LNCaP clone FGC (cell line): ENCODE data around the gene AADACL2.

ENCODE experiments used
- DNase-seq: peaks from one replicate; pipeline ENCODE4 v3.0.0-alpha.2; 2011; ENCODE audit warnings: low read depth
- H3K4me3 ChIP-seq: 2 replicates; pipeline ENCODE4 v1.5.1; 2011; ENCODE audit warnings: mild to moderate bottlenecking, low read depth, low read length, control low read depth
- TF ChIP-seq, protein P1 (sequence below): IDR thresholded peaks from 2 replicates; pipeline ENCODE4 v1.5.1; 2012; ENCODE audit warnings: mild to moderate bottlenecking; ENCODE audit not compliant: control insufficient read depth, insufficient read depth; ENCODE audit errors: extremely low read depth

AADACL2 gene

DNA sequence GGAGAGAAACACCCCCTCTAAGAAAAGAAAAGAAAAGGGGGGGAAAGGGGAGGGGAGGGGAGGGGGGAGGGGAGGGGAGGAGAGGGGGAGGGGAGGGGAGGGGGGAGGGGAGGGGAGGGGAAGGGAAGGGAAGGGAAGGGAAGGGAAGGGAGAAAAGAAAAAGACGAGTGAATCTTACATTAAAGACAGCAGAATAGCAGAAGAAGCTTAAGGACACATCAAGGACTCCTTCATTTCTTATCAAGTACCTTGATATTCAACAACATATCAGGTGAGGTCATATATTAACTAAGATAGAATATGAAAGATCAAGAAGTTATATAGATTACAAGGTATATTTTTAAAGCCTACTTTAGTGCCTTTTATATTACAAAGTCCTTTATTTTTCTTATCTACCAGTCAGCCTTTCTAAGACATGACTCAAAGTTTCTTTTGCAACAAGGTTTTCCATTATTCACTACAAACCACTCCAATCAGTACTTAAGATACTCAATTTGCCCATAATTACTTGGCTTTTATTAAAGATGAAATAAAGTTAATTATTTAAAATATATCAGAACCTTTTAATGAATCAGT, 62.5 kb downstream of the AADACL2 start:
- H3K4me3 ChIP-seq: no peak overlapping the region
- TF ChIP-seq, protein P1, sequence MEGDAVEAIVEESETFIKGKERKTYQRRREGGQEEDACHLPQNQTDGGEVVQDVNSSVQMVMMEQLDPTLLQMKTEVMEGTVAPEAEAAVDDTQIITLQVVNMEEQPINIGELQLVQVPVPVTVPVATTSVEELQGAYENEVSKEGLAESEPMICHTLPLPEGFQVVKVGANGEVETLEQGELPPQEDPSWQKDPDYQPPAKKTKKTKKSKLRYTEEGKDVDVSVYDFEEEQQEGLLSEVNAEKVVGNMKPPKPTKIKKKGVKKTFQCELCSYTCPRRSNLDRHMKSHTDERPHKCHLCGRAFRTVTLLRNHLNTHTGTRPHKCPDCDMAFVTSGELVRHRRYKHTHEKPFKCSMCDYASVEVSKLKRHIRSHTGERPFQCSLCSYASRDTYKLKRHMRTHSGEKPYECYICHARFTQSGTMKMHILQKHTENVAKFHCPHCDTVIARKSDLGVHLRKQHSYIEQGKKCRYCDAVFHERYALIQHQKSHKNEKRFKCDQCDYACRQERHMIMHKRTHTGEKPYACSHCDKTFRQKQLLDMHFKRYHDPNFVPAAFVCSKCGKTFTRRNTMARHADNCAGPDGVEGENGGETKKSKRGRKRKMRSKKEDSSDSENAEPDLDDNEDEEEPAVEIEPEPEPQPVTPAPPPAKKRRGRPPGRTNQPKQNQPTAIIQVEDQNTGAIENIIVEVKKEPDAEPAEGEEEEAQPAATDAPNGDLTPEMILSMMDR: no peak
- no peak for DNase-seq

DNA sequence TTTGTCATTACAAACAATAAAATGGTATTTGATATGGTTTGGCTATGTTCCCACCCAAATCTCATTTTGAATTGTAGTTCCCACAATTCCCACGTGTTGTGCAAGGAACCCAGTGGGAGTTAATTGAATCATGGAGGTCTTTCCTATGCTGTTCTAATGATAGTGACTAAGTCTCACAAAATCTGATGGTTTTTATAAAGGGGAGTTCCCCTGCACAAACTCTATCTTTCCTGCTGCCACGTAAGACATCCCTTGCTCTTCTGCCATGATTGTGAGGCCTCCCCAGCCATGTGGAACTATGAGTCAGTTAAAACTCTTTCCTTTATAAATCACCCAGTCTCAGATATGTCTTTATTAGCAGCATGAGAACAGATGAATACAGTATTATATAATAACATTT, 64.7 kb downstream of the AADACL2 start:
- TF ChIP-seq, protein P1: no peak
- no peak for DNase-seq
- no peak overlapping the region for H3K4me3 ChIP-seq

DNA sequence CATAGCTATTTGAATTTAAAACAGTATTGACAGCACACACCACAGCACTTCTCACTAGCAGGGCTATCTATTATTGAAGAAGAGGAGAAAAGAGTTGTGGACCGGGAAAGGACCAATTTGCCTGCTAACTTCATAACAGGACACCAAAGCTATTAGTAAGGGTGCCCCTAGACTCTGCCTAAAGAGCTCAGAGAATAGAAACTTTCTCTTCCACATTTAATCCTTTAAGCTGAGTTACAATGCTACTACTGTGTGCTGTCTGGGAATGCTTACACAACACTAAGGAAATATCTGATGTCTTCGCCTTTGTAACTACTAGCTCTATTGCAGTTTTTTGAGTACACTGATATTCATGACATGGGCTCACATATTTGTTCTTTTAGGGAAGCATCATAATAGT, 66.7 kb downstream of the AADACL2 start:
- TF ChIP-seq, protein P1: no peak

DNA sequence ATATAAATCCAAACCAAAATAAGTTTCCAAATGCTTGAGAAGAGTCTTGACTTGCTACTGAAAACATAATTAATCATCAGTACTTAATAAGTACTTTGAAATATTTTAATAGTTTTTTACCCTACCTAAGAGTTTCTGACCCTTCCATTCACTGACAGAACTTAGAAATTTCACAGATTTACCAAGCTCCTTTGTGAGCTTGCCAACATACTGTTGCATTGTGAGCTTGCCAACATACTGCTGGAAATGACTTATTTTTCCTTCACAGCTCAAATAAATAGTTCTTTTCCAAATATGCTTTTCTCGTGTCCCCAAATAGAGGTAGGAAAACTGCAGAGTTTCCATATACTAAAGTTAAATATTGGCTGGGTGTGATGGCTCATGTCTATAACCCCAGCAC, 70.5 kb downstream of the AADACL2 start:
- DNase-seq: no peak
- no peak overlapping the region for H3K4me3 ChIP-seq
- TF ChIP-seq, protein P1: no peak

More for the DNA sequence above, 66.7 kb downstream of the AADACL2 start:
- no peak for DNase-seq
- no peak overlapping the region for H3K4me3 ChIP-seq

DNA sequence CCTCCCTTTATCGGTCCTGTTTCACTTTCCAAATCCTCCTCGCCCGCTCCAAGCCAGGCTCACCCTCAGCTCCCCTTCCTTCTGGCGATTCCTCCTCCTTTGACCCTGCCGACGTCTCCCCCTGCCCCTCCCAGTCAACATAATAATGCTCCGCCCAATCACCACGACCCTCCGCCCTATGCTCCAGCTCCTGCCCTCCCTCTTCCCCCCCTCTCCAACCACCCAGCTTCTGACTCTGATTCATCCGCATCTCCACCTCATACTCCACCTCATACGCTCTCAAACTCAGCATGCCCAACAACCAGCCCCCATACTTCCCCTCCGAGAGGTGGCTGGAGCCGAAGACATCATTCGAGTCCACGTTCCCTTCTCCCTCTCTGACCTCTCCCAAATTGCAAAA, 73.1 kb downstream of the AADACL2 start:
- DNase-seq: no peak
- H3K4me3 ChIP-seq: no peak overlapping the region
- TF ChIP-seq, protein P1: no peak
